ENCODE data around the gene NR1H3.

DNA sequence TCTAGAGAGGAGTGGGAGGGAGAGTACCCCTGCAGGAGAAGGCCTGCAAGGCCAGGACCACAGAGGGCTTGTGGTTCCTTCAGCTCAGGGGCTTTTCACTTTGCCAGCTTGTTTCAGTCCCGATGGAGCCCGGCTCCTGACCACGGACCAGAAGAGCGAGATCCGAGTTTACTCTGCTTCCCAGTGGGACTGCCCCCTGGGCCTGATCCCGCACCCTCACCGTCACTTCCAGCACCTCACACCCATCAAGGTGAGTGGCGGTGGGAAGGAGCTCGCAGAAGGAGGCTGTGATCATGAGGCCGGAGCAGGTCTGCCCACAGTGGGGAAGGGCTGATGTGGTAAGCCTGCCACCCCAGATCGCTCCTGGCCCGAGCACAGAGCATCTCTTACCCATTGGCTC is 22.6 kb upstream of the NR1H3 start:
- TF ChIP-seq CTCF (IDR thresholded peaks at IDR 0.05) (no peak), TAF1 (IDR thresholded peaks at IDR 0.05; ENCODE audit: borderline replicate concordance, low read depth, low read length) (no peak), GATA2 (CRISPR knock-in tag; IDR thresholded peaks at IDR 0.05) (no peak), FOXM1 (IDR thresholded peaks at IDR 0.05; ENCODE audit: low read depth) (no peak), YY1 (IDR thresholded peaks at IDR 0.05; ENCODE audit: low read depth) (no peak)

All from SK-N-SH (cell line).